GM21619 (cell line): ENCODE measurements around the gene METTL1.
A peak's percentile ranks its signal among the peaks of the same experiment; 100 is the strongest.

Source experiments
- ATAC-seq: cut with Tn5 transposase; IDR thresholded peaks from one replicate; pipeline ENCODE4 v1.9.1; 2021; ENCODE audit not compliant: unreplicated experiment

The METTL1 gene

DNA sequence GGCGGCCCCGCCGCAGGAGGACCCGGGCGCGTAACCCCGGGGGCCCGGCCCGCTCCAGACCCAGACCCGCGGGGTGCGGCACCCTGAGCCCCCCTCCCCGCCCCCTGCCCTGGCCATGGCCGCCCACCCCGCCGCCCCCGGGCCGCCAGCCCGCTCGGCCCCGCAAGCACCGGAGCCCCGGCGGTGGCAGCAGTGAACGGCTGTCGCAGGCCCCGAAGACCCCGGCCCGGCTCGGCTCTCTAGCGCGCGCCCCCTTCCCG, 16.8 kb downstream of the METTL1 start:
- ATAC-seq = no peak

DNA sequence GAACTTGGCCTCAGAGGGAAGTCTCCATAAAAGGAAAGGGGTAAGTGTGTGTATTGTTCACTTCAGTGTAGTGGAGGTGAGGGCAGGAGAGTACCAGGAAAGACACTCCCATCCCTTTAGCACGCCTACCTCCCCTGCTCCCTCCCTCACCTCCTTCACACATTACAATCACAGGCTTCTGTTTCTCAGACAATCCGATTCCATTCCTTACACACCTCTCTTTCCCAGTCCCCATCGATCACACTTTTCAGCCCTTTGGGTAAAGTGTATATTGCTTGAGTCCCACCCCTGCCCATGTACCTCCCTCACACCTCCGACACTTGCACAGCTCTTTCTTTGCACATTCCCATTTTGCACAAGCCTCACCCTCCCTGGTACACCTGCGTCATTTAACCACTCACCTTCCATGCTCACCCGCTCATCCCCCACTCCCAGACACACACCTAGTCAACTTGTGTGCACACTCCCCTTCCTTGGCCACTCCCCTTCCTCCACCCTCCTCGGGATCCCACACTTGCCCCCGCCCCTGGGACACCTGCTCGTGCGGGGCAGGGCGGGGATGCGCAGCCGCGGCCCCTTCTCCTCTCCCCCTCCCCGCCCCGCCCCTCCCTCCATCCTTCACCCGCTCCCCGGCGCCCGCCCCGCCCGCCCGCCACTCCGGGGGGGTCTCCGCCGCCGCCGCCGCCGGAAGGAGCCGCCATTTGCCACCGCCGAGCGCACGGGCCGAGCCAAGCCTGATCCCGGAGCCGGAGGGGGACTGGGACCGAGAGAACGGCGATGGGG, 17.3 kb downstream of the METTL1 start, which contains the start of gene MARCHF9:
MARCHF9 (plus strand) TSS at position 693 of the 783 bp plus-strand sequence. CDS start 426 bp downstream, outside the sequence.
- ATAC-seq = peak; percentile 34

DNA sequence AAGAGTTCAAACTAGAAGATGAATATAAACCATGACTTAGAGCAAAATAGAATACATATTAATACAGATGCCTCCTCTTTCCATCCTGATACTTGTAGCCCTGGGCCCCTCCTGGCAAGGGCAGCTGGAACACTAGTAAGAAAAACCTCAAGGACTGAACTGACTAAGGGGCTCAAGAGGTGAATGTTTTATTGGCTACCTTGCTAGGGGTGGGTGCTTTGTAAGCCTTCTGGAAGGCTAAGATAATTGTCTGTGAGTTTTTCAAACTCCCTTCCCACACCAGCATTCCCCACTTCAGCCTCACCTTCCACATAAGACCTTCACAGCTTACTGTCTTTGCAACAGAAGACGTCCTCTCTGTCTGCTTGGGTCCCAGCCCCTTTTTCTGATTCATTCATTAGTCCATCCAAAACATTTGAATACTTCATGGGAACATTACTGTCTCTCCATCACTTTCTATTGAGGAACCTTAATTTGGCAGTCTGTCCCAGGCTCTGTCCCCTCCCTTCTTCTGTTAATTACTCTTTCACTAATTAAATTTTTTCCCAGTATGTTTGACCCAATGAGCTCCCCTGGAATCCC, 18.1 kb downstream of the METTL1 start:
- ATAC-seq = no peak

DNA sequence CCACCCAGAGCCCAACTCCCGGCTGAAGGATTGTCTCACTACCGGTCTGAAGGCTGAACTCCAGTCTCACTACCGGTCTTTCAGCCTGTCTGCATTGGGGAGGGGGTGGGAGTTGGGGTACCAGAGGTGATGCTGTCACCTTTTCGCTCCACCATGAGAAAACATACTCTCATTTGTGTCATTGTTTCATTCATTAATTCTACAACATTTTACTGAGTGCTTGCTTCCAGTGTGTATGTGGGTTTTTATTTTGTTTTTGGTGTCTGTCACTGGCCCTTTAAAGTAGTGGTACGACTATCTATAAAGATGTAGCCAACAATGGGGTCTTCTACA, 19.3 kb downstream of the METTL1 start:
- no peak for ATAC-seq

DNA sequence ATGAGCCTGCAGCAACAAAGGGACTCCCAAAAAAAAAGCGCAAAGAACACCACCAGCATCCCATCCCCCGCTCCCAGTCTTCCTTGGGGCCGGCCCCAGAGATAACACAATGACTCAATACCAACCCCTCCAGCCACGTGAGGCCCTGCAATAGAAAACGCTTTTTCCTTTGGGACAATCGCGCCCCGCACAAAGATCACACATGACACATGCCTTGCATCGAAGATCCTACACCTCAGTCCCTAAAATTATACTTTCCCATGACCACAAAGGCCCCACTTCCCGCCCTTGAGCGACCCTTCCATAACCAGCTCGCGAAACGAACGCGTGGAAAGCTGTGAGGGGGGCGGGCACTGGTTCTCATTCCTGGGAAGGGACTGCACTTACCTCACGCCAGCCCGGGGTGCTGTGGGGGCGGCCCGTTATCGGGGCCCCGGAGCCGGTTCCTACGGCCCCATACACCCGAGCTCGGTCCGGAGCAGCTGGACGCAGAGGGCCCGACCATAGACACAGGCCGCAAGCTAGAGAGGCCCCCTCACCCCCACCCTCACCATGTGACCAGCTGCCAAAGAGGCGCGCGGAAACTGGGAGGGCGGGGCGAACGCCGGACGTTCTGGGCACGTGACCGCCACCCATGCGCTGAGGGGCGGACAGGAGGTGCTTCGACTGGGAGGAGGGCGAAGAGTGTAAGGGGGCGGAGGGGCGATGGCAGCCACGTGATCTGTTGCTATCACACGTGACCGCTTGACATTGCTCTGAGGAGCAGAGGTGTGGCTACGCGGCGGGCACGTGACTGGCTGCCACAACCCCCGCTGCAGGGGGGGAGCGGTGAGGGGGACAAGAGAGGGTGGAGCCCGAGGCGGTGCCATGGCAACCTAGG, 19.9 kb downstream of the METTL1 start, which contains the start of gene CDK4:
CDK4 (minus strand) TSS at position 523 of the 880 bp plus-strand sequence. CDS start 593 bp downstream, outside the sequence.
- ATAC-seq = peak; percentile 69

DNA sequence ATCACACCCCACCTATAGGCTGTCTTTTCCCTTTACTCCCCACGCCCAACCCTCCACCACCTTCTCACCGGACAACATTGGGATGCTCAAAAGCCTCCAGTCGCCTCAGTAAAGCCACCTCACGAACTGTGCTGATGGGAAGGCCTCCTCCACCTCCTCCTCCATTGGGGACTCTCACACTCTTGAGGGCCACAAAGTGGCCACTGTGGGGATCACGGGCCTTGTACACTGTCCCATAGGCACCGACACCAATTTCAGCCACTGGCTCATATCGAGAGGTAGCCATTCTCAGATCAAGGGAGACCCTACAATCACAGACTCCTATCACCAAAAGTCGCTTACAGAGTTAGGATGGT, 20.5 kb downstream of the METTL1 start:
- ATAC-seq = no peak

DNA sequence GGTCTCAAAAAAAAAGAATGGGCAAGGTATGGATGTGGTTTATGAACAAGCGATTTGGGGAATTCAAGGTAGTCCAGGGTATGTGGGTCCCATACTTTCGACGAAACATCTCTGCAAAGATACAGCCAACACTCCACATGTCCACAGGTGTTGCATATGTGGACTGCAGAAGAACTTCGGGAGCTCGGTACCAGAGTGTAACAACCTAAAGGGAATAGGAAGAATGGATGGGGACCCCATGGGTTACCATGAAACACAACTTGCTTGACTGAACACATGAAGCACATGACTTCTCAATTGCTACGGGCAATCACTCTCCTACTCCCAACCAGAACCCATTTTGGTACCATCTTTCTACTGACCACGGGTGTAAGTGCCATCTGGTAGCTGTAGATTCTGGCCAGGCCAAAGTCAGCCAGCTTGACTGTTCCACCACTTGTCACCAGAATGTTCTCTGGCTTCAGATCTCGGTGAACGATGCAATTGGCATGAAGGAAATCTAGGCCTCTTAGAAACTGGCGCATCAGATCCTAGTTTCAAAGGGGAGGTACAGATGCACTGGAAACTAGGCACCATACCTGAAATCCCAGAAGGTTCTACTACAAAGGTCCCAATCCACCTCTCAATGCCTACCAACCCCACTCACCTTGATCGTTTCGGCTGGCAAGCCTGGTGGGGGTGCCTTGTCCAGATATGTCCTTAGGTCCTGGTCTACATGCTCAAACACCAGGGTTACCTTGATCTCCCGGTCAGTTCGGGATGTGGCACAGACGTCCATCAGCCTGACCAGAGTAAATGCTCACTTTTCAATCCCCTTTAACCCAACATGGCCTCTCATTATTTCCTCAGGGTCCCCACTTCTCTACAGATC, 21.1 kb downstream of the METTL1 start:
- ATAC-seq = no peak

DNA sequence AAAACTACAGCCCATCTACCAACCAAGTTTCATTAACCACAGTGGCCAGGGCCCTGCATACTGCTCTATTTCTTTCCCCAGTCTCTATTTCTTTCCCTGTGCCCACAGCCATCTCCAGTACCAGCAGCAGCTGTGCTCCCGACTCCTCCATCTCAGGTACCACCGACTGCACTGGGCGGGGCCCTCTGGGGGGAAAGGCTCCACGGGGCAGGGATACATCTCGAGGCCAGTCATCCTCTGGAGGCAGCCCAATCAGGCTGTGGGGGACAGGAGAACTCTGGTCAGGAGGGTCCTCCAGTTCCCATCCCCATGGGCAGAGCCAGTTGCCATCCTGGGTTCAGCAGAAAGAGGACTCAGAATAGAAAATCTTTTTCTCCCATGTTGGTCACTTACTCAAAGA, 22.8 kb downstream of the METTL1 start:
- ATAC-seq = no peak

DNA sequence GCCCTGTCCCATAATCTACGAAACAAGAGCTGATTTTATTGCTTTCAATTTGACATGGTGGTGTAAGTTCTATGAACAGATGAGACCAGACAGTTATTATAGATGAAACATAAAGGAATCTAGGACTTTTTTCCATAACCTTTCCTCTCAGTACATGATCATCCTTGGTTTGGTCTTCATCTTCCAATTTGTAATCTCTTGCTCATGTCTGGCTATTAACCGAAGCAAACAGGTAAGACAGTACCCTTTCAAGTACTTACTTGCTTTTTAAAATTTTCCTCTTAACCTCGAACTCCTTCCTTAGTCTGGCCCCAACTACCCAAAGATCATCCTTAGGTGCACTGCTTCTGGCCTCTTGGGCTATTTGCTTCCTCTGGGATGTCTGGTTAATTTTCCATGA, 25.9 kb downstream of the METTL1 start:
- ATAC-seq = no peak

DNA sequence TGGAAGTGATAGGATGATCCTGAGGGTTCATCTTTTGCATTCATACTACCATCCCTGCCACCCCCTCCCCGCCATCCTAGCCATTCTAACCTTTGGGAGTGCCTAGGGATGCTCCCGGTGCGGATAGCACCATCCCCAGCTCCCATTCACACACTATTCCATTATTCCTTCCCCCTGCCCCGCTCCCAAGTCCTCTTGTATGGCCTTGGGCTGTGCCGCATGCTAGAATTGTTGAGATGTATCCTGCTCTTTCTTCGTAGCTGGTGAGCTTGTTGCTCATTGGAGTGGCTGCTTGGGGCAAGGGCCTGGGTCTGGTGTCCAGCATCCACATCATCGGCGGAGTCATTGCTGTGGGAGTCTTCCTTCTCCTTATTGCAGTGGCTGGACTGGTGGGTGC, 26.4 kb downstream of the METTL1 start:
- no peak for ATAC-seq

DNA sequence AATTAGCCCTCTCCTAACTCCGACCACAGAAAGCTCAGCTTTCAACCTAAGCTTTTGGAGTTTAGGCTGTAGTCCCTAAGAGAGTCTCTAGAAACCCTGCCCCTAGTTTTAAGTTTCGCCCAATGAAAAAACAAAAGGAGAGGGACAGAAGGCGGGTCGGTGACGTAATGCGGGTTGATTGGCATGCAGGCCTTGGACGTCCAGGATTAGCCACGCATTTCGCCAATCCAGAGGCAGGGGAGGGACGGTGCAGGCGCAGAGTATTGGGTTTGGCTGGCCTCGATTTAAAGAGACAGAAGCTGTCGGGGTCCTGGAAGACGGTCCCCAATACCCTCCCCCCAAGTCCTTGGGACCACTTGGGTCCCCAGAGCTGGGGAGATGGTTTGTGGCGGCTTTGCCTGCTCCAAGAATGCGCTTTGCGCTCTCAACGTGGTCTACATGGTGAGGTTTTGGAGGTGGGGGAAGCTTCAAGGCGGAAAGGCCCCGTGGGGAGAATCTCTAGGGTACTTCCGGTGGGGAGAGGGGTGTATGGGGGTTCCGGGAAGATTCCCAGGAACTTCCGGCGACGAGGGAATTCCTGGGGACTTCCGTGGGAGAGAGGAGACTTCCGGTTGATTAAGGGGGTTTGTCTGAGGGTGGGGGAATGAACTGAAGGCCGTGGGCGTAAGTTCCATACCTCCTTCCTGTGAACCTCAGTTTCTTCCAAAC, 27.0 kb downstream of the METTL1 start, which contains the start of gene TSPAN31:
TSPAN31 (plus strand) TSS at position 263 of the 708 bp plus-strand sequence; CDS start at position 379, 116 bp downstream.
- ATAC-seq = peak; percentile 80

DNA sequence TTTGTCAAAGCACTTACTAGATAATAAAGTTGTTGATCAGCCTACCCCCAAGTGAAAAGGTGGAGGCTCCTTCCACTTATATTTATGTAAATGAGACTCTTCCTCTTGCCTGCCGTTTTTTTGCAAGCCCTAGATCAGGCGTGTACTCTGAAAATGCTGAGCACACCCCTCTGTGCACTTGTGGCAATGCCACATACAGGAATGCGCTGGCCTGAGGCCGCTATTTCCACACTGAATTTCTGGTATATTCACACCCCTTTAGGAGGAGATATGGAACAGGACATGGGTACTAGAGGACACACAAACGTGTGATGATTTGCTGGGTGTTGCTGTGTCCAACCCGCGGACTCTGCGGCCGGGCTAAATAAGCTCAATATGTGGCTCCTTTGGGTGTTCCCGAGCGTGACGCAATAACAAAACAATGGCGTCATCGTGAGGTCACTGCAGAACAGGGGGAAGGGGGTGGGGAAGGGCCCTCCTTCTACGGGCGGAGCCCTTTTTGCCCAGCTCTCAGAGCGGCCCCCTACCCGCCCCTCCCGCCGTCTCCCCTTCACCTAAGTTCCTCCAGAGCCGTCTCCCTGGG, 27.6 kb downstream of the METTL1 start:
- peak; percentile 35 for ATAC-seq

DNA sequence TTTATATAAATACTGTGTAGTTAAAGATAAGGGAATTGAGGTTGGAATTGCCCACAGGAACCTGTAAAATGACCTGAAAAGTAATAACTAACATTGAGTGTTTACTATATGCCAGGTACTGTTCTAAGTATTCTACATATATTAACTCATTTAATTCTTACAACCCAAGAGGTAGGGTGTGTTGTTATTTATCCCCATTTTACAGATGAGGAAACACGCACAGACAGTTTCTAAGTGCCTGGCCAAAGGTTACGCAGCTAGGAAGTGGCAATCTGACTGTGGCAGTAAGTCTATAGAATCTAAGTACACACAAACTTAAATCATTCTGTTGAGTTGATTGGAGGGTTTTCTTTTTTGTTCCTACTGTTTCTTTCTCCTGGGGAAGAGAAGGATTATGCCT, 28.1 kb downstream of the METTL1 start:
- ATAC-seq = no peak

DNA sequence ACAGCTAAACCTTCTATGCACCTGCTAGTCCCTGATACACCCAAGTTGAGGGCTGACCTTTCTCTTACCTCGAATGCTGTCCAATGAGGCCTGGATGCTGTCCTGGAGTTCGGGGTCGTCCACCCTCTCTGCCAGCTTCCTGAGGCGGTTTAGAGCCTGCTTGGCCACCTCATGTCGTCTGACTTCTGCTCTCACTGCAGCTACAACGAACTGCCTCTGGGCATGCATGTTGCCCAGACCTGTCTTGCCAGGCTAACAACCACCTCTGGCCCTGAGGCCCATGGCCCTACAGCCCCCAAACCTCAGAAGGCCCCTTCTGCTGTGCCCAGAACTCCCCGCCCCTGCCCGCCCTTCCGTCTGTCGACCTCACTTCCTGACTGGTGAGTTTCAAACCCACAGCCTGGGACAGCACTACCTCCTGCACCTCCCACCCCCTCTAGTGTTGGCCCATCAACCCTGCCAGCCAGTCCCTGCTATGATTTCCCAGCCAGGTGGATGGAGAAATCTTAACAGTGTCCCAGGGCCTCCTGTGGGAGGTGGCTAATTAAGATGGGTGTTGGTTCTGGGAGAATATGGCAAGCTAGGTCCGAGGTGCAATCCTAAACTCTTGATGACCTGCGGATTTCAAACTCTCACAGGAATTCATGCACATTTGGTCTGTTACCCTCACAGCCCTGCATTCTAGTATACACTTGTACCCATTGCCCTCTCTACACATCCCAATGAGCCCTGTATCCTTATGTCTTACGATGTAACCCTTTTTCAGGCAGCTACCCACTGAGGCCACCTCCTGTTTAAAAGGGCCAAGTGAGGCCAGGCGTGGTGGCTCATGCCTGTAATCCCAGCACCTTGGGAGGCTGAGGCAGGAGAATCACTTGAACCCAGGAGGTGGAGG, 29.8 kb downstream of the METTL1 start:
- ATAC-seq = peak; percentile 47

DNA sequence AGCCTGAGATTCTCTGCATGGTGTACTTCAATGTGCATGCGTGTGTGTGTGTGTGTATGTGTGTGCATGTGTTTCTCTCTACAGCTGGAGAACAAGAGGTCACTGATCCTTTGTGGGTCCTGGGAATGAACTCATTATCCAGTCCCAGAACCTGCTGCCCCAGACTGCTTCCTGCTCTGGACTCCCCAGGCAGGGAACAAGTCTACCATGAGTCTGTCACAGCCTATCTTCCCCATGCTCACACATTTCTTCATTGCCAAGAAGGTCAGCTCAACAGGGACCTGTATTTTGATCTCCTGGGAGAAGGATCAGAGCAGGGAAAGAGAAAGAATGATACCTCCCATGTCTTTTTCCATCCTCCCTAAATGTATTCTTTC, 30.5 kb downstream of the METTL1 start:
- no peak for ATAC-seq

DNA sequence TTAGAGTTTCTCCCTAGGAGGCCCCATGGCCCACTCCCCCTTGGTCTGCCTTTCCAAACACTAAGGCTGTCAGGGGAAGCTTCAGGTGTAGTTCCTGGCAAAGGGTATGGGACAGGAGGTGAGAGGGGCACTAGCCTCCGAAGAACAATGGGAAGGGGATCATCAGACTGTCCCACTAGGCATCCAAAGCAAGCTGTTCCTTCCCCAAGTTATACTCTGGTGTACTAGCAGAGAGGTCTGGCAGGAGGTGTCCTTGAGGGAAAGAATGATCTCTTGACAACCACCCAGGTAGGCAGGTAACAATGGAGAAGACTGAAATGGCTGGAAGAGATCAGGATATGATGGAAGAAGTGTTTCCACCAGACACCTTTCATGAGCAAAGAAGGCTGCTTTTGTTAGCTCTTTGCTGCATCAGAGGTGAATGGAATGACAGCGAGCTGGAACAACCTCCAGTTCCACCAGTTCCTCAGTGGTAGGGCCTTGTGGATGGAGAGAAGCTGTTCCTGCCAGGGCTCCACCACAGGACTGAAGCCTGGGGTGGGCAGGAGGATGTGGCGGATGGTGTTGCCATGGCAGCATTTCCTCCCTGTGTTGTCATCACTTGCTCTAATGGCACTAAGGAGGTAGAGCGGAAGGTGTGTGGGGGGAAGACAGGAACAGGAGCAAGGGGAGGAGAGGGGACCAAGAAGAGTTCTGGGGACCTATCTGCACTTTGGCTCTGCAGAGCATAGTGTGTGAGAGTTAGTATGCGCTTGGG, 31.1 kb downstream of the METTL1 start:
- ATAC-seq = peak; percentile 52

DNA sequence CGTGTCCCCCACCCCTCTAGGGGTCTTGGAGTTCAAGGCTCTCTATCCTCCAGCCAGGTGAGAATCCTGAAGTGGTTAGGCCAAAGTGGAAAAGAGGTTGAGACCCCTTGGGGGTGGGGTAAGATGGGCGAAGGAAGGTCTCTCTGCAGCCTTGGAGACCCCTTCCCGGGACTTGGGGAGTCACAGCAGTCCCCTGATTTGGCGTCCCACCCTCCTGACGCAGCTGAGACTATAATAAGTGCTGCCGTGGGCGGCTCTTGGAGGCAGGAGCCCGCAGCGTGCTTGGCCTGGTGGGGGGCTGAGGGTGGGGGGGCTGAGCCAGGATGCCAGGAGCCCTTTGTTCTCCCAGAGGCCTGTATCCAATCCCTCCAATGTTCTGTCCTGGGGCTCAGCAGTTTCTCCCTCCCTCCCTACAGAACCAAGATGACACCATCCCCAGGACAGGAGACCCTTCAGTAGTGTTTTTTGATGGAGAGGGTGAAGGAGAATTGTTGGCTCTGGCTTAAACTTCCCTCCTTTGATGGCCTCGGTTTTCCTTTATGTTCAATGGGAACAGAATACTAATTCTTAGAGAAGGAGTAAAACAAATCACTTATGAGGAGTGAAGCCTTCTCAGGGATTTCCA, 31.9 kb downstream of the METTL1 start:
- ATAC-seq = no peak

DNA sequence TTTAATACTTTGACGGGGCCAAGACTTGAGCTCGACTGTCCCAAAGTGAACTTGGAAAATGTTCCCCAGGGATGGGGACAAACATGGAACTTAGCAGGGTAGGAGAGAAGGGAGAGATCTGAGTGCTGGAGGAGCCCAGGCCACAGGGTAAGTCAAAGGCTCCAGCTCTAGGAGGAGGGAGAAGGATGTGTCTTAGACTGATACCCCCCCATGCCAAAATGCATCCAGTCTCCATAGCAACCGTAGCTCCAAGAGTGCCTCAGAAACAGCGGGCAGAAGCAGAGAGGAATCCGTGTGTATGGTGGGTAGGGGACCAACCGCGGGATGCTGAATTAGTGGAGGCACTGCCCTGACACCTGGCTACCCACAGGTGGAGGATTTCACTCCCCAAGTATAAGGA, 32.5 kb downstream of the METTL1 start:
- no peak for ATAC-seq
